ENCODE data around the gene AMER3. TPM values are rescaled to one million over a fixed set of nuclear protein-coding genes. Genes with fewer than 3 reads are reported as not detected.

The AMER3 gene
- total RNA-seq, 1 experiment from 2014 or later = not detected

GRCh38 chr2:130785466-130786055, 30.2 kb downstream of the AMER3 start:
- DNase-seq (ENCODE audit: low spot score) = no peak

GRCh38 chr2:130786076-130786475, 30.7 kb downstream of the AMER3 start:
- DNase-seq (ENCODE audit: low spot score) = no peak

- DNase-seq (ENCODE audit: low spot score) = no peak
Measured at GRCh38 chr2:130787841-130788240, 32.5 kb downstream of the AMER3 start.

- DNase-seq (ENCODE audit: low spot score) = no peak
Measured at GRCh38 chr2:130790312-130790711, 35.0 kb downstream of the AMER3 start.

- DNase-seq (ENCODE audit: low spot score) = no peak
Measured at GRCh38 chr2:130790804-130791616, 35.7 kb downstream of the AMER3 start.

GRCh38 chr2:130791617-130791939, 36.2 kb downstream of the AMER3 start:
- no peak for DNase-seq (ENCODE audit: low spot score)

GRCh38 chr2:130795431-130795830, 40.1 kb downstream of the AMER3 start:
- DNase-seq (ENCODE audit: low spot score) = no peak

- no peak for DNase-seq (ENCODE audit: low spot score)
Measured at GRCh38 chr2:130796290-130796689, 41.0 kb downstream of the AMER3 start.

GRCh38 chr2:130797493-130798435, 42.4 kb downstream of the AMER3 start:
- DNase-seq (ENCODE audit: low spot score) = peak; percentile 76

GRCh38 chr2:130798472-130799218, 43.3 kb downstream of the AMER3 start:
- DNase-seq (ENCODE audit: low spot score) = no peak

GRCh38 chr2:130799295-130799694, 44.0 kb downstream of the AMER3 start:
- DNase-seq (ENCODE audit: low spot score) = no peak

- DNase-seq (ENCODE audit: low spot score) = no peak
Measured at GRCh38 chr2:130805613-130806012, 50.3 kb downstream of the AMER3 start.

- DNase-seq (ENCODE audit: low spot score) = no peak
Measured at GRCh38 chr2:130806370-130806769, 51.0 kb downstream of the AMER3 start.

- no peak for DNase-seq (ENCODE audit: low spot score)
Measured at GRCh38 chr2:130807659-130808385, 52.5 kb downstream of the AMER3 start.

- DNase-seq (ENCODE audit: low spot score) = peak; percentile 53
Measured at GRCh38 chr2:130808482-130809268, 53.3 kb downstream of the AMER3 start.

GRCh38 chr2:130810490-130810889, 55.1 kb downstream of the AMER3 start:
- no peak for DNase-seq (ENCODE audit: low spot score)

GRCh38 chr2:130813722-130814121, 58.4 kb downstream of the AMER3 start:
- no peak for DNase-seq (ENCODE audit: low spot score)

GRCh38 chr2:130814931-130815680, 59.8 kb downstream of the AMER3 start:
- no peak for DNase-seq (ENCODE audit: low spot score)

Data from H4 (cell line).